Measurements from ENCODE around the gene LMAN1L.

GRCh38 chr15:74823324-74823723 is 10.7 kb downstream of the LMAN1L start:
- TF ChIP-seq CTCF (optimal IDR thresholded peaks at IDR 0.05 in 1 of 3, IDR thresholded peaks at IDR 0.05 in 1 of 3, conservative IDR thresholded peaks at IDR 0.05 in 1 of 3; ENCODE audit: extremely low read depth in 1 of 3, insufficient read depth in 2 of 3, low read length in 3 of 3): no peak
- no peak for TF ChIP-seq EZH2 (IDR thresholded peaks at IDR 0.05; ENCODE audit: low read length)
